ENCODE measurements around the gene NUP133.
"Not testable (repeated sequence)": the region's sequence is repeated elsewhere in the genome, so short reads cannot be mapped to it uniquely, and the experiment has no call there.

NUP133 gene

DNA sequence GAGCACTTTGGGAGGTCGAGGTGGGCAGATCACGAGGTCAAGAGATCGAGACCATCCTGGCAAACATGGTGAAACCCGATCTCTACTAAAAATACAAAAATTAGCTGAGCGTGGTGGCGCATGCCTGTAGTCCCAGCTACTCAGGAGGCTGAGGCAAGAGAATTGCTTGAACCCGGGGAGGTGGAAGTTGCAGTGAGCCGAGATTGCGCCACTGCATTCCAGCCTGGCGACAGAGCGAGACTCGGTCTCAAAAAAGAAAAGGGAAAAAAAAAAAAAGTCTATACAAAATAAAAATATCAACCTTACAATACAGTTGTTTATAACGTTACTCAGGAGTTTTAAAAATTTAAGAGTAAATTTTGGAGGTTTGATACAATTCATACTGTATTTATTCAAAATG is 32.3 kb downstream of the NUP133 start:
- not testable (repeated sequence) for H3K9ac ChIP-seq (ENCODE audit: low read length in 2 of 2); H3K27ac ChIP-seq (ENCODE audit: low read length); H3K9me3 ChIP-seq (ENCODE audit: control insufficient read depth in 2 of 2, low read length in 2 of 2); H3K4me1 ChIP-seq (ENCODE audit: control insufficient read depth, insufficient read depth, low read length); H3K27me3 ChIP-seq (ENCODE audit: control insufficient read depth in 1 of 2, insufficient read depth in 2 of 2, low read length in 2 of 2); H3K4me3 ChIP-seq (ENCODE audit: low read length in 2 of 2)
- H3K36me3 ChIP-seq (ENCODE audit: control insufficient read depth in 2 of 2, insufficient read depth in 2 of 2, low read length in 2 of 2) = peaks cover 26 to 40% of the 10 kb centered on the region in 2 donors

DNA sequence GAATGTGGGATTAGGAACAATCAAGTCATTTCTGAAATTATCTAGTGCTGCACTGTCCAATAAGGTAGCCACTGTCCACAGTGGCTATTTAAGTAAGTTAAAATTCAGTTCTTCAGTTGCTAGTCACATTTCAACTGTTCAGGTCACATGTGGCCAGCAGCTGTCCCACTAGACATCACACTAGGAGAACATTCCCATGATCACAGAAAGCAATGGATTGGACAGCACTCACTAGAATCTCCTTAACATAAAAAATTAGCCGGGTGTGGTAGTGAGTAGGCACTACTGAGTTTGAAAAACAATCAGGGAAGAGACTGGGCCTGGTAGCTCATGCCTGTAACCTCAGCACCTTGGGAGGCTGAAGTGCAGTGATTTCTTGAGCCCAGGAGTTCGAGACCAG is 33.6 kb downstream of the NUP133 start:
- Histone ChIP-seq H3K27ac (ENCODE audit: low read length) (no peak overlapping the region), H3K9me3 (ENCODE audit: control insufficient read depth in 2 of 2, low read length in 2 of 2) (no peaks in the 10 kb centered on the region), H3K9ac (ENCODE audit: low read length in 2 of 2) (no peak overlapping the region), H3K4me1 (ENCODE audit: control insufficient read depth, insufficient read depth, low read length) (no peaks in the 10 kb centered on the region), H3K27me3 (ENCODE audit: control insufficient read depth in 1 of 2, insufficient read depth in 2 of 2, low read length in 2 of 2) (no peaks in the 10 kb centered on the region), H3K36me3 (ENCODE audit: control insufficient read depth in 2 of 2, insufficient read depth in 2 of 2, low read length in 2 of 2) (peaks cover 28 to 52% of the 10 kb centered on the region in 2 donors), H3K4me3 (ENCODE audit: low read length in 2 of 2) (no peak overlapping the region)

DNA sequence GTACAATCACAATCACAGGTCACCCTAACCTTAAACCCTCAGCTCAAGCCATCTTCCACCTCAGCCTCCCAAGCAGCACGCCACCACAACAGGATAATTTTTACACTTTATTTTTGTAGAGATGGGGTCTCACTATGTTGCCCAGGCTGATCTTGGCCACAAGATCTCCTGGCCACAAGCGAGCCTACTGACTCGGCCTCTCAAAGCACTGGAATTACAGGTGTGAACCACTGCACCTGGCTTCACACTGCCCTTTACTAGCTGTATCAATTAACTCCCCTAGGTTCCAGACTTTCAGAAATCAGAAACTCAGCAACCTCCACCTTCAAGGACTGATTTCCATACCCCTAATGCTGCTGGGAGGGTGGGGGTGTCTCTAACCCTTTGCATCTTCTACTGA is 37.0 kb downstream of the NUP133 start:
- Histone ChIP-seq H3K9me3 (ENCODE audit: control insufficient read depth in 2 of 2, low read length in 2 of 2) (no peaks in the 10 kb centered on the region), H3K4me1 (ENCODE audit: control insufficient read depth, insufficient read depth, low read length) (no peaks in the 10 kb centered on the region), H3K27me3 (ENCODE audit: control insufficient read depth in 1 of 2, insufficient read depth in 2 of 2, low read length in 2 of 2) (no peaks in the 10 kb centered on the region)

DNA sequence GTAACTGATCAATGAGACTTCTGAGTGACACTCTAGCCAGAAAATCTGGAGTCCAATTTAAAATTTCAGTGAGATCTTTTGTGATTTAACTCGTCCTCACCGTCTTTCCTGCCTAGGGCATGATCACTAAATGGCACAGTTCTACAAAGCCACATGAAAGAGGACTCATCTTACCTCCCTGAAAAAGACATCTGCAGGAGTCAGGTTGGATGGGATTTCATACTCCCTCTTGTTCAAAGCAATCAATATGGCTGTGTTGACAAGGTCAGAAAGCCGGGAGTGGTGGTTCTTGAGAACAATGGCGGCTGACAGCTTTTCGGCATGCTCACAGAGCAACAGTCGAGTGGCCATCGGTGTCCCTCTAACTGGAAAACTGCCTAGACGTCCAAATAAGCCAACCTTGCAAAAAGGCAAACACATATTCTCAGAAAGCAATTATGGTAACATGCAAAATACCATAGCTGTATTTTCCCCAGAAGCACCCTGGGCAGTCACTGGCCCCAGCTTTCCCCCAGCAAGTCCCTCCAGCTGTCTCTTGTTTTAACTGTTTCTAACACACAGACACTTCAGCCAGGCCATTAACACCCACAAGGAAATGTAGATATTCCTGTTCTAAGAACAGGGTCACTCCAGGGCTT is 37.6 kb downstream of the NUP133 start:
- H3K27ac ChIP-seq (ENCODE audit: low read length) = no peak overlapping the region
- H3K9ac ChIP-seq (ENCODE audit: low read length in 2 of 2) = no peak overlapping the region
- peaks cover 37 to 50% of the 10 kb centered on the region in 2 donors for H3K36me3 ChIP-seq (ENCODE audit: control insufficient read depth in 2 of 2, insufficient read depth in 2 of 2, low read length in 2 of 2)
- no peaks in the 10 kb centered on the region for H3K4me1 ChIP-seq (ENCODE audit: control insufficient read depth, insufficient read depth, low read length)
- H3K27me3 ChIP-seq (ENCODE audit: control insufficient read depth in 1 of 2, insufficient read depth in 2 of 2, low read length in 2 of 2) = no peaks in the 10 kb centered on the region
- H3K4me3 ChIP-seq (ENCODE audit: low read length in 2 of 2) = no peak overlapping the region
- H3K9me3 ChIP-seq (ENCODE audit: control insufficient read depth in 2 of 2, low read length in 2 of 2) = no peaks in the 10 kb centered on the region

More for the DNA sequence above, 37.0 kb downstream of the NUP133 start:
- Histone ChIP-seq H3K4me3 (ENCODE audit: low read length in 2 of 2) (no peak overlapping the region), H3K27ac (ENCODE audit: low read length) (no peak overlapping the region), H3K36me3 (ENCODE audit: control insufficient read depth in 2 of 2, insufficient read depth in 2 of 2, low read length in 2 of 2) (peaks cover 37 to 53% of the 10 kb centered on the region in 2 donors), H3K9ac (ENCODE audit: low read length in 2 of 2) (no peak overlapping the region)

DNA sequence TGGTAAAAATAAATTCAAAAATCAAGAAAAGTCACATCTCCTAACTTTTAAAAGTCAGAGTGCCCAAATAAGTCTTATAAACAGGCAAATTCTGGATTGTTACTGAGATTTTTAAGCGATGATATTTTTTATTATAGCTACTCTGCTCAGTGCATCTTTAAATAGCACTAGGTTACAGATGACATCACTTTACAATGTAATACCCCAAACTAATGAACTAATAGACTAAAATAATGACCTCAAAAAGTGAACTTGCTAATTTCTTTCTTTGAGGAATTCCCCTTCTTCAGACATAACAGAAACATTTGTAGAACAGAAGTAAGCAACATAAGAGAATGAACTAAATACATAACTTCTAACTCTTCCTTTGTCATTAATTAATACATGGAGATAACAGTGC is 41.3 kb downstream of the NUP133 start:
- Histone ChIP-seq H3K9ac (ENCODE audit: low read length in 2 of 2) (no peak overlapping the region), H3K27ac (ENCODE audit: low read length) (no peak overlapping the region), H3K36me3 (ENCODE audit: control insufficient read depth in 2 of 2, insufficient read depth in 2 of 2, low read length in 2 of 2) (peaks cover 42 to 57% of the 10 kb centered on the region in 2 donors)

DNA sequence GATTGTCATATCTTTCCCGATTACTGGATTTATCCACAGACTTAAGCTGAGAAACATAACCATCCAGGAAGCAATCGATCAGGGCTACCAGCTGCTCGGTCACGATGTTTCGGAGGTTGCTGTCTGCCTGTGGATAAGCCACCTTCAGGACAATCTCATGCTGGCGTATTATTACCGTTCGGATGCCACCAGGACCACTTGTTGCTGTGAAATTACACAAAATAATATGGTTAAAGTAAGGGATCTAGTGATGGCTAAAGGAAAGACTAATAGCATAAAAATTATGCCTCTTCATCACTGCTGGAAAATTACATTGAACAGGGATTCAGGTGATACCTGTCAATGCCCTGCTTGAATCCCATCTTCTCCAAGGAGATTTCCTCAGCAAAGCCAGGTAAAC is 43.5 kb downstream of the NUP133 start:
- Histone ChIP-seq H3K27ac (ENCODE audit: low read length) (no peak overlapping the region), H3K27me3 (ENCODE audit: control insufficient read depth in 1 of 2, insufficient read depth in 2 of 2, low read length in 2 of 2) (no peaks in the 10 kb centered on the region), H3K9me3 (ENCODE audit: control insufficient read depth in 2 of 2, low read length in 2 of 2) (no peaks in the 10 kb centered on the region), H3K4me3 (ENCODE audit: low read length in 2 of 2) (no peak overlapping the region), H3K4me1 (ENCODE audit: control insufficient read depth, insufficient read depth, low read length) (no peaks in the 10 kb centered on the region), H3K36me3 (ENCODE audit: control insufficient read depth in 2 of 2, insufficient read depth in 2 of 2, low read length in 2 of 2) (peaks cover 48 to 60% of the 10 kb centered on the region in 2 donors), H3K9ac (ENCODE audit: low read length in 2 of 2) (no peak overlapping the region)

More for the DNA sequence above, 41.3 kb downstream of the NUP133 start:
- no peaks in the 10 kb centered on the region for H3K9me3 ChIP-seq (ENCODE audit: control insufficient read depth in 2 of 2, low read length in 2 of 2)
- no peak overlapping the region for H3K4me3 ChIP-seq (ENCODE audit: low read length in 2 of 2)
- no peaks in the 10 kb centered on the region for H3K4me1 ChIP-seq (ENCODE audit: control insufficient read depth, insufficient read depth, low read length)
- no peaks in the 10 kb centered on the region for H3K27me3 ChIP-seq (ENCODE audit: control insufficient read depth in 1 of 2, insufficient read depth in 2 of 2, low read length in 2 of 2)

DNA sequence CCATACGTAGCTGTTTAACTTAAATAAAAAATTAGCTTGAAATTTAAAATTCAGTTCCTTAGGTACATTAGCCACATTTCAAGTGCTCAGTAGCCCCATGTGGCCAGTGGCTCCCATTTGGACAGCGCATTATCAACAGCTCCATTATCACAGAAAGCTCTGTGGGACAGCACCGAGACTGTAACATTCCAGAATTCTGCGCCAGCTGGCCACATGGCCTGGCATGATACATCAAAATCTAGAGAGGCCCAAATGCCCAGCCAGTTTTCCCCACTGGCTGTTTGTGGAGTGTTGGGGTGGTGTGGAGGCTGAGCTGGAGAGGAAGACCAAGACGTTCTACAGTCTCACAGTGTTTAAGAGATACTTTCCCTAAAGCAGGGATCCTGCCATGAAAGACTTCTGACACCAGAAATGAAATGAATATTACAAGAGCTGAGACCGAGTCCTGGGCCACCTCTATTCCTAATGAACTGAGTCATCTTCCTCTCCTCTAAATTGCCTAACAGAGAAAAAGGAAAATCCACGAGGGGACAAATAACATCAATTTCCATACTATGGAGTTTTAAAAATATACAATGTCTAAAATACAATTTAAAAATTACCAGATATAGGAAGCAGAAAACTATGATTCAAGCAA is 47.0 kb downstream of the NUP133 start:
- Histone ChIP-seq H3K9ac (ENCODE audit: low read length in 2 of 2) (no peak overlapping the region), H3K4me1 (ENCODE audit: control insufficient read depth, insufficient read depth, low read length) (no peaks in the 10 kb centered on the region), H3K36me3 (ENCODE audit: control insufficient read depth in 2 of 2, insufficient read depth in 2 of 2, low read length in 2 of 2) (peaks cover 50 to 51% of the 10 kb centered on the region in 2 donors), H3K9me3 (ENCODE audit: control insufficient read depth in 2 of 2, low read length in 2 of 2) (no peaks in the 10 kb centered on the region), H3K4me3 (ENCODE audit: low read length in 2 of 2) (no peak overlapping the region), H3K27me3 (ENCODE audit: control insufficient read depth in 1 of 2, insufficient read depth in 2 of 2, low read length in 2 of 2) (no peaks in the 10 kb centered on the region), H3K27ac (ENCODE audit: low read length) (no peak overlapping the region)

DNA sequence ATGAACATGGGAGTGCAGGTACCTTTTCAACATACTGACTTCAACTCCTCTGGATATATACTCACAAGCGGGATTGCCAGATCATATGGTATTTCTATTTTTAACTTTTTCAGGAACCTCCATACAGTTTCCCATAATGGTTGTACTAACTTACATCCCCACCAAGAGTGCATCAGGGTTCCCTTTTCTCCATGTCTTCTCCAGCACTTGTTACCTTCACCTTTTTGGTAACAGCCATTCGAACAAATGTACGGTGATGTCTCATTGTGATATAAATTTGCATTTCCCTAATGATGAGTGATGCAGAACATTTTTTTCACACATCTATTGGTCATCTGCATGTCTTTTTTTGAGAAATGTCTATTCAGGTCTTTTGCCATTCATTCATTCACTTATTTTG is 48.3 kb downstream of the NUP133 start:
- H3K9ac ChIP-seq (ENCODE audit: low read length in 2 of 2) = no peak overlapping the region
- H3K4me3 ChIP-seq (ENCODE audit: low read length in 2 of 2) = no peak overlapping the region
- no peaks in the 10 kb centered on the region for H3K9me3 ChIP-seq (ENCODE audit: control insufficient read depth in 2 of 2, low read length in 2 of 2)
- H3K36me3 ChIP-seq (ENCODE audit: control insufficient read depth in 2 of 2, insufficient read depth in 2 of 2, low read length in 2 of 2) = peaks cover 53 to 54% of the 10 kb centered on the region in 2 donors
- no peaks in the 10 kb centered on the region for H3K4me1 ChIP-seq (ENCODE audit: control insufficient read depth, insufficient read depth, low read length)
- H3K27me3 ChIP-seq (ENCODE audit: control insufficient read depth in 1 of 2, insufficient read depth in 2 of 2, low read length in 2 of 2) = no peaks in the 10 kb centered on the region
- H3K27ac ChIP-seq (ENCODE audit: low read length) = no peak overlapping the region

DNA sequence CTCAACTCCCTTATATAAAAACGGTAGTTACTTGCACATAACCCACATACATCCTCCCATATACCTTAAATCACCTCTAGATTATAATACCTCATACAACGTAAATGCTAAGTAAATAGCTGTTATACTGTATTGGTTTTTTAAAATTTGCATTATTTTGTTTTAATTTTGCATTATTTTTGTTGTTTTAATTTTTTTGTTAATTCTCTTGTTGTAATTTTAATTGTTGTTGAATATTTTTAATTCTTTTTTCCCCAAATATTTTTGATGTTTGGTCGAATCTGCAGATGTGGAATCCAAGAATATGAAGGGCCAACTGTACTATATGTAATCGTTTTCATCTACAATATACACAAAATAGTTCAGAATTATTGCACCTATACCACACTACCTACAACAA is 50.7 kb downstream of the NUP133 start:
- Histone ChIP-seq H3K4me3 (ENCODE audit: low read length in 2 of 2) (no peak overlapping the region), H3K27ac (ENCODE audit: low read length) (no peak overlapping the region), H3K4me1 (ENCODE audit: control insufficient read depth, insufficient read depth, low read length) (no peaks in the 10 kb centered on the region), H3K36me3 (ENCODE audit: control insufficient read depth in 2 of 2, insufficient read depth in 2 of 2, low read length in 2 of 2) (peaks cover 34 to 36% of the 10 kb centered on the region in 2 donors), H3K27me3 (ENCODE audit: control insufficient read depth in 1 of 2, insufficient read depth in 2 of 2, low read length in 2 of 2) (no peaks in the 10 kb centered on the region), H3K9ac (ENCODE audit: low read length in 2 of 2) (no peak overlapping the region), H3K9me3 (ENCODE audit: control insufficient read depth in 2 of 2, low read length in 2 of 2) (no peaks in the 10 kb centered on the region)

DNA sequence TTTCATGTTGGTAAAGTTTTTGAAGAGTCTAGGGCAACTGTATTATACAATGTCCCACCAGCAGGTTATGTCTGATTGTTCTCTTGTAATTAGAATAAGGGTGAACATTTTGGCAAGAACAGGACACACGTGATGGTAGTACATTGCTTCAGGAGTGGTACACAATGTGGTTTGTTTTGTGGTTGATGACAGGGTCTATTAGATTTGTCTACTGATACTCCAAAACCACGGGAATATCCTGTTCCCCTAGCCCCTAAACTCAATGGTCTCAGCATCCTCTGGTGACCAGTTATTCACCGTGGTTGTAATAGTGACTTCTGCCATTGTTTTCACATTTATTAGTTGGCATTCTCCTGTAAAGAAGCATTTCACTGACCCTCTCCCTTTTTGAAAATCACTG is 52.1 kb downstream of the NUP133 start:
- H3K4me3 ChIP-seq (ENCODE audit: low read length in 2 of 2) = no peak overlapping the region
- no peak overlapping the region for H3K9ac ChIP-seq (ENCODE audit: low read length in 2 of 2)
- H3K9me3 ChIP-seq (ENCODE audit: control insufficient read depth in 2 of 2, low read length in 2 of 2) = no peaks in the 10 kb centered on the region
- peaks cover 27 to 43% of the 10 kb centered on the region in 2 donors for H3K36me3 ChIP-seq (ENCODE audit: control insufficient read depth in 2 of 2, insufficient read depth in 2 of 2, low read length in 2 of 2)
- H3K27me3 ChIP-seq (ENCODE audit: control insufficient read depth in 1 of 2, insufficient read depth in 2 of 2, low read length in 2 of 2) = no peaks in the 10 kb centered on the region
- no peak overlapping the region for H3K27ac ChIP-seq (ENCODE audit: low read length)
- no peaks in the 10 kb centered on the region for H3K4me1 ChIP-seq (ENCODE audit: control insufficient read depth, insufficient read depth, low read length)

DNA sequence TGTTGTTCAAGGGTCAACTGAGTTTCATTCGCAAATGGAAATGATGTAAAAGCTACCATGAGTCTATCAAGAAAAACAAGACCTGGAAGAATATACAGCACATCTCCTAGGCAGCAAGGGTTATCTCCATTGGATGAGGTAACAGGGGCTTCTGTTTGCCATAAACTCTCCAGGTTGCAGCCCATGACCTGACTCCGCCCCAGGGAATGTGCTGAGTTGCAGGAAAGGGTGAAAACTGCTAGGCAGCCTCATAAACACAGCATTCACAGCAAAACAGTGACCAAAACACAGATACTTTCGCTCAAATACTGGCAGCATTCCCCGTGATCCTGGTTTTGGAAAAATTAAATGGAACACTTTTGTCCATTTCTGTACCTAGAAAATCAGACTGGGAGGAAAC is 54.1 kb downstream of the NUP133 start:
- Histone ChIP-seq H3K36me3 (ENCODE audit: control insufficient read depth in 2 of 2, insufficient read depth in 2 of 2, low read length in 2 of 2) (peaks cover 10 to 27% of the 10 kb centered on the region in 2 donors), H3K4me1 (ENCODE audit: control insufficient read depth, insufficient read depth, low read length) (no peaks in the 10 kb centered on the region)

More for the DNA sequence above, 54.1 kb downstream of the NUP133 start:
- no peaks in the 10 kb centered on the region for H3K9me3 ChIP-seq (ENCODE audit: control insufficient read depth in 2 of 2, low read length in 2 of 2)
- H3K9ac ChIP-seq (ENCODE audit: low read length in 2 of 2) = no peak overlapping the region
- H3K27ac ChIP-seq (ENCODE audit: low read length) = no peak overlapping the region
- H3K27me3 ChIP-seq (ENCODE audit: control insufficient read depth in 1 of 2, insufficient read depth in 2 of 2, low read length in 2 of 2) = no peaks in the 10 kb centered on the region
- no peak overlapping the region for H3K4me3 ChIP-seq (ENCODE audit: low read length in 2 of 2)
